Globus pallidus (tissue), 1 donor: ENCODE measurements around the gene MTX2.
"Not testable (repeated sequence)": the region's sequence is repeated elsewhere in the genome, so short reads cannot be mapped to it uniquely, and the experiment has no call there.

Experiments
- DNase-seq: peaks from one replicate; pipeline ENCODE4 v3.0.0-alpha.2; 2015; ENCODE audit warnings: low spot score

Gene MTX2

GRCh38 chr2:176285321-176285720, 16.1 kb downstream of the MTX2 start:
- no peak for DNase-seq

GRCh38 chr2:176291335-176291734, 22.1 kb downstream of the MTX2 start:
- no peak for DNase-seq

GRCh38 chr2:176291809-176292283, 22.6 kb downstream of the MTX2 start:
- no peak for DNase-seq

GRCh38 chr2:176292608-176293007, 23.4 kb downstream of the MTX2 start:
- no peak for DNase-seq

- DNase-seq, result no peak
These were observed 24.1 kb downstream of the MTX2 start for GRCh38 chr2:176293334-176293733.

GRCh38 chr2:176297067-176297466, 27.8 kb downstream of the MTX2 start:
- DNase-seq, result no peak

- DNase-seq, result no peak
These were observed 28.5 kb downstream of the MTX2 start for GRCh38 chr2:176297737-176298136.

- not testable (repeated sequence) for DNase-seq
These were observed 36.8 kb downstream of the MTX2 start for GRCh38 chr2:176306020-176306419.

GRCh38 chr2:176317199-176317598, 48.0 kb downstream of the MTX2 start:
- DNase-seq, result no peak

GRCh38 chr2:176317623-176318065, 48.4 kb downstream of the MTX2 start:
- DNase-seq, result peak; percentile 29

GRCh38 chr2:176321916-176322315, 52.7 kb downstream of the MTX2 start:
- peak; percentile 10 for DNase-seq

GRCh38 chr2:176324862-176325261, 55.6 kb downstream of the MTX2 start:
- DNase-seq, result no peak

GRCh38 chr2:176325732-176326131, 56.5 kb downstream of the MTX2 start:
- no peak for DNase-seq

GRCh38 chr2:176328149-176328548, 58.9 kb downstream of the MTX2 start:
- DNase-seq, result no peak

GRCh38 chr2:176330612-176331011, 61.4 kb downstream of the MTX2 start:
- DNase-seq, result no peak

GRCh38 chr2:176331646-176332045, 62.4 kb downstream of the MTX2 start:
- DNase-seq, result no peak

GRCh38 chr2:176334729-176335128, 65.5 kb downstream of the MTX2 start:
- DNase-seq, result no peak

GRCh38 chr2:176338395-176338794, 69.2 kb downstream of the MTX2 start:
- DNase-seq, result no peak

GRCh38 chr2:176339208-176339607, 70.0 kb downstream of the MTX2 start:
- no peak for DNase-seq

- DNase-seq, result no peak
These were observed 87.0 kb downstream of the MTX2 start for GRCh38 chr2:176356251-176356650.

- DNase-seq, result no peak
These were observed 95.2 kb downstream of the MTX2 start for GRCh38 chr2:176364273-176364977.

GRCh38 chr2:176368349-176368748, 99.1 kb downstream of the MTX2 start:
- DNase-seq, result no peak

GRCh38 chr2:176370467-176371171, 101.4 kb downstream of the MTX2 start:
- no peak for DNase-seq
